Liver (tissue), 9 donors: ENCODE data around the gene ILKAP. TPM values are rescaled to one million over a fixed set of nuclear protein-coding genes. Genes with fewer than 3 reads are reported as not detected.

Experiments used
- DNase-seq: peaks from one replicate; pipeline ENCODE4 v3.0.0-alpha.2; 2017; ENCODE audit warnings: low spot score
- H3K27ac ChIP-seq, 2 donors: one replicate each; pipeline ENCODE4 v1.7.0; 2013; ENCODE audit warnings: inconsistent platforms in 2 of 2, low read length in 2 of 2, control low read depth in 1 of 2, low read depth in 1 of 2, mild to moderate bottlenecking in 1 of 2
- H3K27me3 ChIP-seq, 4 donors: one replicate each; pipeline versions ENCODE4 v1.6.1 to v1.7.0; 2013; ENCODE audit warnings: low read length in 3 of 4, inconsistent platforms in 1 of 4, mild to moderate bottlenecking in 1 of 4, moderate library complexity in 1 of 4; ENCODE audit not compliant: control insufficient read depth in 4 of 4, insufficient read depth in 4 of 4
- H3K36me3 ChIP-seq, 4 donors: one replicate each; pipeline versions ENCODE4 v1.6.1 to v1.7.0; 2013; ENCODE audit warnings: low read length in 3 of 4, mild to moderate bottlenecking in 3 of 4, low read depth in 1 of 4, moderate library complexity in 1 of 4; ENCODE audit not compliant: control insufficient read depth in 4 of 4, insufficient read depth in 3 of 4
- H3K4me1 ChIP-seq, 4 donors: one replicate each; pipeline versions ENCODE4 v1.6.1 to v1.7.0; 2013; ENCODE audit warnings: low read length in 3 of 4, mild to moderate bottlenecking in 3 of 4, moderate library complexity in 1 of 4; ENCODE audit not compliant: control insufficient read depth in 4 of 4, insufficient read depth in 4 of 4
- H3K4me3 ChIP-seq, 3 donors: one replicate each; pipeline versions ENCODE4 v1.6.1 to v1.7.0; 2013; ENCODE audit warnings: low read length in 3 of 3, control low read depth in 1 of 3, low read depth in 1 of 3, mild to moderate bottlenecking in 1 of 3
- H3K9ac ChIP-seq, 2 donors: one replicate each; pipeline ENCODE4 v1.7.0; 2013; ENCODE audit warnings: low read length in 2 of 2, mild to moderate bottlenecking in 2 of 2, moderate library complexity in 2 of 2, control low read depth in 1 of 2, low read depth in 1 of 2
- H3K9me3 ChIP-seq, 4 donors: one replicate each; pipeline versions ENCODE4 v1.6.1 to v1.7.0; 2013; ENCODE audit warnings: low read length in 3 of 4; ENCODE audit not compliant: control insufficient read depth in 4 of 4
- ATF3 ChIP-seq: IDR thresholded peaks from 2 replicates; pipeline ENCODE4 v1.6.1; 2016; ENCODE audit warnings: antibody characterized with exemption
- EGR1 ChIP-seq, 2 donors: IDR thresholded peaks; 2 replicates each; pipeline ENCODE4 v1.6.1; 2016 to 2018; ENCODE audit warnings: antibody characterized with exemption in 2 of 2, low read depth in 2 of 2
- FOXA1 ChIP-seq: IDR thresholded peaks from 2 replicates; pipeline ENCODE4 v1.6.1; 2016; ENCODE audit warnings: antibody characterized with exemption
- FOXA2 ChIP-seq: IDR thresholded peaks from 2 replicates; pipeline ENCODE4 v1.6.1; 2016; ENCODE audit warnings: antibody characterized with exemption
- GABPA ChIP-seq, 2 donors: IDR thresholded peaks in 1 of 2; conservative IDR thresholded peaks in 1 of 2; 2 replicates each; pipeline ENCODE4 v1.6.1; 2016; ENCODE audit warnings: antibody characterized with exemption in 2 of 2, mild to moderate bottlenecking in 1 of 2, moderate library complexity in 1 of 2
- HNF4A ChIP-seq, 2 donors: conservative IDR thresholded peaks; 2 replicates each; pipeline ENCODE4 v1.6.1; 2016; ENCODE audit warnings: antibody characterized with exemption in 2 of 2, mild to moderate bottlenecking in 2 of 2
- JUND ChIP-seq, 2 donors: IDR thresholded peaks; 2 replicates each; pipeline ENCODE4 v1.6.1; 2016; ENCODE audit warnings: antibody characterized with exemption in 2 of 2
- MAX ChIP-seq: IDR thresholded peaks from 2 replicates; pipeline ENCODE4 v1.6.1; 2016; ENCODE audit warnings: antibody characterized with exemption
- NR2F2 ChIP-seq: IDR thresholded peaks from 2 replicates; pipeline ENCODE4 v1.6.1; 2016; ENCODE audit warnings: antibody characterized with exemption
- RAD21 ChIP-seq, 2 donors: IDR thresholded peaks; 2 replicates each; pipeline ENCODE4 v1.6.1; 2016; ENCODE audit warnings: antibody characterized with exemption in 2 of 2, mild to moderate bottlenecking in 2 of 2
- RXRA ChIP-seq, 2 donors: IDR thresholded peaks; 2 replicates each; pipeline ENCODE4 v1.6.1; 2017 to 2018; ENCODE audit warnings: antibody characterized with exemption in 2 of 2, mild to moderate bottlenecking in 1 of 2
- SP1 ChIP-seq: IDR thresholded peaks from 2 replicates; pipeline ENCODE4 v1.6.1; 2018; ENCODE audit warnings: antibody characterized with exemption, mild to moderate bottlenecking
- YY1 ChIP-seq: IDR thresholded peaks from 2 replicates; pipeline ENCODE4 v1.6.1; 2016; ENCODE audit warnings: antibody characterized with exemption, mild to moderate bottlenecking
- ZBTB33 ChIP-seq: IDR thresholded peaks from 2 replicates; pipeline ENCODE4 v1.6.1; 2016; ENCODE audit warnings: antibody characterized with exemption
- WGBS: extraction: QIAGEN DNeasy Blood & Tissue Kit; methylation state at CpG from one replicate; pipeline ENCODE4 v1.1.7; 2013; 5-methylcytosine and 5-hydroxymethylcytosine counted together
- polyA plus RNA-seq, 2 donors: library from polyadenylated mRNA; stranded (reverse) in 1 of 2; unstranded in 1 of 2; fragments of 200-250 nt in 1 of 2; fragments of >200 nt in 1 of 2; fragmentation: Nextera tagmentation in 1 of 2; extraction: Ambion mirVana in 1 of 2; gene quantifications; one replicate each; pipeline versions ENCODE4 v1.2.1 to v1.2.3, GENCODE V29; 2013 to 2015
- total RNA-seq, 2 donors: library from RNA; depleted of rRNA; stranded (reverse); fragments of >200 nt; gene quantifications; one replicate each; pipeline ENCODE4 v1.2.3, GENCODE V29; 2014
- TF ChIP-seq, protein P1 (sequence below): fragments of 150-350 bp; IDR thresholded peaks from 2 replicates; pipeline ENCODE4 v1.5.1; 2017; ENCODE audit warnings: improper control_type of control experiment, low read depth, low read length; ENCODE audit not compliant: missing input control
- donor health status: healthy.
- donor health status: healthy.
- donor health status: healthy.
- donor health status: healthy.
- donor health status: healthy.

Gene ILKAP
- total and polyA plus RNA-seq, 4 donors: 15.0 to 21.1 (median 20.0) TPM

GRCh38 chr2:238126775-238127164 lies 76.7 kb downstream of the ILKAP start:
- Histone ChIP-seq H3K36me3 (no peaks in the 10 kb centered on the region), H3K4me3 (no peak overlapping the region), H3K27me3 (no peaks in the 10 kb centered on the region), H3K9ac (no peak overlapping the region), H3K9me3 (no peaks in the 10 kb centered on the region), H3K4me1 (no peaks in the 10 kb centered on the region), H3K27ac (no peak overlapping the region)
- no peak for DNase-seq
- 90% methylated on average over 2 of the region's 2 CpGs for whole genome bisulfite sequencing
- TF ChIP-seq MAX (no peak), RAD21 (IDR thresholded peaks at IDR 0.05) (no peak), FOXA1 (no peak), FOXA2 (no peak), NR2F2 (no peak), RXRA (IDR thresholded peaks at IDR 0.05) (no peak), JUND (IDR thresholded peaks at IDR 0.05) (no peak), SP1 (no peak), HNF4A (conservative IDR thresholded peaks at IDR 0.05) (no peak), ZBTB33 (no peak)
- TF ChIP-seq, protein P1, sequence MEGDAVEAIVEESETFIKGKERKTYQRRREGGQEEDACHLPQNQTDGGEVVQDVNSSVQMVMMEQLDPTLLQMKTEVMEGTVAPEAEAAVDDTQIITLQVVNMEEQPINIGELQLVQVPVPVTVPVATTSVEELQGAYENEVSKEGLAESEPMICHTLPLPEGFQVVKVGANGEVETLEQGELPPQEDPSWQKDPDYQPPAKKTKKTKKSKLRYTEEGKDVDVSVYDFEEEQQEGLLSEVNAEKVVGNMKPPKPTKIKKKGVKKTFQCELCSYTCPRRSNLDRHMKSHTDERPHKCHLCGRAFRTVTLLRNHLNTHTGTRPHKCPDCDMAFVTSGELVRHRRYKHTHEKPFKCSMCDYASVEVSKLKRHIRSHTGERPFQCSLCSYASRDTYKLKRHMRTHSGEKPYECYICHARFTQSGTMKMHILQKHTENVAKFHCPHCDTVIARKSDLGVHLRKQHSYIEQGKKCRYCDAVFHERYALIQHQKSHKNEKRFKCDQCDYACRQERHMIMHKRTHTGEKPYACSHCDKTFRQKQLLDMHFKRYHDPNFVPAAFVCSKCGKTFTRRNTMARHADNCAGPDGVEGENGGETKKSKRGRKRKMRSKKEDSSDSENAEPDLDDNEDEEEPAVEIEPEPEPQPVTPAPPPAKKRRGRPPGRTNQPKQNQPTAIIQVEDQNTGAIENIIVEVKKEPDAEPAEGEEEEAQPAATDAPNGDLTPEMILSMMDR: no peak

DNA sequence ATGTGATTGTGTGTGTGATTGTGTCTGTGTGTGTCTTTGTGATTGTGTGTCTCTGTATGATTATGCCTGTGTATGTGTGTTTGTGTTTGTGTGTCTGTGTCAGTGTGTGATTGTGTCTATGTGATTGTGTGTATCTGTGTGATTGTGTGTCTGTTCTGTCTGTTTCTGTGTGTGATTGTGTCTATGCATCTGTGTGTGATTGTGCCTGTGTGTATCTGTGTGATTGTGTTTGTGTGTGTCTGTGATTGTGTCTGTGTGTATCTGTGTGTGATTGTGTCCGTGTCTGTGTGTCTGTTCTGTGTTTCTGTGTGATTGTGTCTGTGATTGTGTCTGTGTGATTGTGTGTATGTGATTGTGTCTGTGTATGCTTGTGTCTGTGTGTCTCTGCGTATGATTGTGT lies 77.2 kb downstream of the ILKAP start:
- no peaks in the 10 kb centered on the region for H3K4me1 ChIP-seq
- no peak overlapping the region for H3K4me3 ChIP-seq
- no peak overlapping the region for H3K27ac ChIP-seq
- WGBS: 68% methylated on average over 2 of the region's 2 CpGs
- no peak overlapping the region for H3K9ac ChIP-seq
- DNase-seq: no peak
- TF ChIP-seq EGR1 (IDR thresholded peaks at IDR 0.05; ENCODE audit: low read depth in 2 of 2): no peak
- no peak for TF ChIP-seq GABPA (IDR thresholded peaks at IDR 0.05 in 1 of 2, conservative IDR thresholded peaks at IDR 0.05 in 1 of 2)
- TF ChIP-seq ZBTB33: no peak
- TF ChIP-seq HNF4A (conservative IDR thresholded peaks at IDR 0.05): no peak
- TF ChIP-seq ATF3: no peak
- TF ChIP-seq YY1: no peak
- TF ChIP-seq MAX: no peak
- TF ChIP-seq FOXA2: no peak
- TF ChIP-seq FOXA1: no peak
- H3K36me3 ChIP-seq: no peaks in the 10 kb centered on the region
- no peaks in the 10 kb centered on the region for H3K27me3 ChIP-seq
- no peaks in the 10 kb centered on the region for H3K9me3 ChIP-seq
